DOHH2 (cell line): ENCODE results near the gene UBD.

Source experiments
- H3F3A ChIP-seq: fragments of 200-600 bp; sonication (generic), shearing (Covaris generic); 2 replicates; pipeline ENCODE4 v1.6.0; 2016; ENCODE audit warnings: antibody characterized with exemption, mild to moderate bottlenecking; ENCODE audit not compliant: control insufficient read depth, insufficient read depth
- H3K27ac ChIP-seq: fragments of 200-600 bp; sonication (generic); 2 replicates; pipeline ENCODE4 v1.5.1; 2014; ENCODE audit warnings: low read depth, mild to moderate bottlenecking, low read length, moderate library complexity
- H3K27me3 ChIP-seq: fragments of 200-600 bp; sonication (generic); 2 replicates; pipeline ENCODE4 v1.6.1; 2014; ENCODE audit warnings: mild to moderate bottlenecking, low read length, mixed read lengths; ENCODE audit not compliant: control insufficient read depth
- H3K36me3 ChIP-seq: fragments of 200-600 bp; sonication (generic); 2 replicates; pipeline ENCODE4 v1.6.1; 2014; ENCODE audit warnings: mild to moderate bottlenecking, low read length, moderate library complexity, mixed read lengths; ENCODE audit not compliant: control insufficient read depth
- H3K4me1 ChIP-seq: fragments of 200-600 bp; sonication (generic); 2 replicates; pipeline ENCODE4 v1.6.1; 2014; ENCODE audit warnings: mild to moderate bottlenecking, low read length, mixed read lengths; ENCODE audit not compliant: control insufficient read depth
- H3K4me2 ChIP-seq: fragments of 200-600 bp; sonication (generic); 2 replicates; pipeline ENCODE4 v1.6.0; 2014; ENCODE audit warnings: mild to moderate bottlenecking, low read length, moderate library complexity
- H3K4me3 ChIP-seq: fragments of 200-600 bp; sonication (generic); 2 replicates; pipeline ENCODE4 v1.5.1; 2014; ENCODE audit warnings: mild to moderate bottlenecking, low read length, mixed read lengths
- H3K79me2 ChIP-seq: fragments of 200-600 bp; sonication (generic); 2 replicates; pipeline ENCODE4 v1.6.1; 2014; ENCODE audit warnings: mild to moderate bottlenecking, low read length, mixed read lengths; ENCODE audit not compliant: control insufficient read depth
- H3K9me2 ChIP-seq: fragments of 200-600 bp; sonication (generic); replicated peaks from 2 replicates; pipeline ENCODE4 v1.6.1; 2014; ENCODE audit warnings: mild to moderate bottlenecking, low read length, mixed read lengths; ENCODE audit not compliant: control insufficient read depth
- H3K9me3 ChIP-seq: fragments of 200-600 bp; sonication (generic); 2 replicates; pipeline ENCODE4 v1.6.1; 2014; ENCODE audit warnings: antibody characterized with exemption, low read length, mixed read lengths; ENCODE audit not compliant: control insufficient read depth, insufficient read depth
- H4K20me1 ChIP-seq: fragments of 200-600 bp; sonication (generic); 2 replicates; pipeline ENCODE4 v1.6.0; 2014; ENCODE audit warnings: low read depth, mild to moderate bottlenecking, antibody characterized with exemption, low read length, moderate library complexity; ENCODE audit not compliant: control insufficient read depth, insufficient read depth
- EZH2phosphoT487 ChIP-seq: fragments of 200-600 bp; sonication (generic); IDR thresholded peaks from 2 replicates; pipeline ENCODE4 v1.6.1; 2017; ENCODE audit warnings: borderline replicate concordance, mild to moderate bottlenecking, antibody characterized with exemption, low read length, moderate library complexity, mixed read lengths
- TF ChIP-seq, protein P1 (sequence below): fragments of 200-600 bp; sonication (generic); IDR thresholded peaks from one replicate; pipeline ENCODE4 v1.5.1; 2014; ENCODE audit warnings: antibody characterized with exemption, mild to moderate bottlenecking, low read depth, low read length; ENCODE audit not compliant: poor library complexity, severe bottlenecking

Gene UBD

DNA sequence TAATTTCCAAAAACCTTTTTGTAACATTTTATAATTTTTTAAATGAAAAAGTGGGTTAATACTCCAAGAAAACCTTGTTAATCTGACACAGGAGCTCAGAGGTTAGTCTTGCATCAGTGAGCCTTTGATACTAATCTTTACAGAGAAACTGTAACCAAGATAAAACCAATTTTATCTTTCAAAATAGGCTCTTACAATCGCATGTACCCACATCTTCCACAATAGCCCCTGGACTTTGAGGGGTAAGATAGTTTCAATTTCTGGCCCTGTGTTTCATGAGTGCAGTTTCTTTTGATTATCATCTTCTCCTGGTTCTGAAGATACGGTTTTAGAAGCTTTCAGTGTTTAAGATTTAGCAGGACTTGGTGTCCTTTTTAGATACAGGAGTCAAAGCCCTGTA lies 37.3 kb downstream of the UBD start:
- H3K4me2 ChIP-seq: no peak overlapping the region
- no peaks in the 10 kb centered on the region for H3K4me1 ChIP-seq
- no peaks in the 10 kb centered on the region for H3K79me2 ChIP-seq
- TF ChIP-seq, protein P1, sequence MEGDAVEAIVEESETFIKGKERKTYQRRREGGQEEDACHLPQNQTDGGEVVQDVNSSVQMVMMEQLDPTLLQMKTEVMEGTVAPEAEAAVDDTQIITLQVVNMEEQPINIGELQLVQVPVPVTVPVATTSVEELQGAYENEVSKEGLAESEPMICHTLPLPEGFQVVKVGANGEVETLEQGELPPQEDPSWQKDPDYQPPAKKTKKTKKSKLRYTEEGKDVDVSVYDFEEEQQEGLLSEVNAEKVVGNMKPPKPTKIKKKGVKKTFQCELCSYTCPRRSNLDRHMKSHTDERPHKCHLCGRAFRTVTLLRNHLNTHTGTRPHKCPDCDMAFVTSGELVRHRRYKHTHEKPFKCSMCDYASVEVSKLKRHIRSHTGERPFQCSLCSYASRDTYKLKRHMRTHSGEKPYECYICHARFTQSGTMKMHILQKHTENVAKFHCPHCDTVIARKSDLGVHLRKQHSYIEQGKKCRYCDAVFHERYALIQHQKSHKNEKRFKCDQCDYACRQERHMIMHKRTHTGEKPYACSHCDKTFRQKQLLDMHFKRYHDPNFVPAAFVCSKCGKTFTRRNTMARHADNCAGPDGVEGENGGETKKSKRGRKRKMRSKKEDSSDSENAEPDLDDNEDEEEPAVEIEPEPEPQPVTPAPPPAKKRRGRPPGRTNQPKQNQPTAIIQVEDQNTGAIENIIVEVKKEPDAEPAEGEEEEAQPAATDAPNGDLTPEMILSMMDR: no peak
- no peak for TF ChIP-seq EZH2phosphoT487
- H3K9me2 ChIP-seq: no peaks in the 10 kb centered on the region
- H3F3A ChIP-seq: no peaks in the 10 kb centered on the region
- no peaks in the 10 kb centered on the region for H3K36me3 ChIP-seq
- H3K27me3 ChIP-seq: no peaks in the 10 kb centered on the region; the same call in 1 of the 2 replicates
- no peak overlapping the region for H3K27ac ChIP-seq
- H3K9me3 ChIP-seq: 0 out of 2 replicates have a peak, but pooled peaks cover 3% of the 10 kb centered on the region
- no peak overlapping the region for H3K4me3 ChIP-seq
- no peaks in the 10 kb centered on the region for H4K20me1 ChIP-seq

DNA sequence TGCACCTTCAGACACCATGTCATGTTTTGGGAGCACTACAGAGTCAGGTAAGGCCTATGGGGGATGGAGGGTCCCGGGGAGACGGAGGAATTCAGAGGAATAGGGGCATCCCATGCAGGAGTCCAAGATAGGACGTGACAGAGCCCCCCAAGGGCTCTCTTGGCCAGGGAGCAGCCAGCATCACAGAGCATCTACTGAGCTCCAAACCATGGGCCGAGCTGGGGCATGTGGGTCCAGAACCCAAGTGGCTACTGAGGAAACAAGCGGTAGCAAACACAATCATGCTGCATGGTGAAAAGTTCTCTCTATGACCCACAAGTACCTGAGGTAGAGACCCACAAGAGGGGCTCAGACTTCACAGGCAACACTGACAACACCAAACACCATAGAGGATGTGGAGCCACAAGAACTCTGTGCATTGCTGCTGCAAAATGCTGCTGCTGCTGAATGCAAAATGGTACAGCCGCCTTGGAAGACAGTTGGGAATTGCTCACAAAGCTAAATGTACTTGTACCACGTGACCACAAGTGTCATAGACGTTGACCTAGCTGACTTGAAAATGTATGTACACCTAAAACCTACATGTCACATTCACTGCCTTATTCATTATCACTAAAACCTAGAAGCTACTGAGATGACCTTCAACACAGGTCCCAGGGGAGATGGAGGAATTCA lies 38.4 kb downstream of the UBD start:
- no peaks in the 10 kb centered on the region for H3K36me3 ChIP-seq
- no peaks in the 10 kb centered on the region for H4K20me1 ChIP-seq
- no peak overlapping the region for H3K4me3 ChIP-seq
- H3K9me3 ChIP-seq: 0 out of 2 replicates have a peak, but pooled peaks cover 3% of the 10 kb centered on the region
- no peaks in the 10 kb centered on the region for H3K4me1 ChIP-seq
- peaks cover 2% of the 10 kb centered on the region; the same call in 1 of the 2 replicates for H3K27me3 ChIP-seq
- no peaks in the 10 kb centered on the region for H3F3A ChIP-seq
- H3K4me2 ChIP-seq: no peak overlapping the region
- no peaks in the 10 kb centered on the region for H3K79me2 ChIP-seq
- H3K27ac ChIP-seq: no peak overlapping the region
- no peak for TF ChIP-seq EZH2phosphoT487
- TF ChIP-seq, protein P1: no peak
- H3K9me2 ChIP-seq: no peaks in the 10 kb centered on the region

DNA sequence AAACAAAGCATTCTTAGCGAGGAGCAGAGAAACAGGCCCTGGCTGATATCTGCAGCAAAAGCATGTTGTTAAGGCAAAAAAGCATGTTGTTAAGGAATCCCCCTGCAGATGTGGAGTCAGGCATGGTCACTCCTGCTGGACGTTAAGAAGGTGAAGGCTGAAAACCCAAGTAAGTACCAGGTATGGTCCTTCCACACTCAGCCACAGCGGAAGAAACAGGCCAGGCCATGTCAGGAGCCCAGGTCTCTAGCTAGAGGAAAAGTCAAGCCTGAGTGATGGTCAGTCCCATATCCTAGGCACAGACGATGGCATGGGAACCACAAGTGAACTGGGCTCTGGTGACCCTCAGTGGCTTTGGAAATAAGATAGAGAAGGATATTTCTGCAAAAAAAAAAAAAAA lies 39.3 kb downstream of the UBD start:
- no peak for TF ChIP-seq EZH2phosphoT487
- no peaks in the 10 kb centered on the region for H3K9me2 ChIP-seq
- no peaks in the 10 kb centered on the region for H4K20me1 ChIP-seq
- no peaks in the 10 kb centered on the region for H3K4me1 ChIP-seq
- H3K9me3 ChIP-seq: 0 out of 2 replicates have a peak, but pooled peaks cover 3% of the 10 kb centered on the region
- no peak overlapping the region for H3K4me2 ChIP-seq
- no peaks in the 10 kb centered on the region for H3K79me2 ChIP-seq
- H3K4me3 ChIP-seq: no peak overlapping the region
- no peak overlapping the region for H3K27ac ChIP-seq
- H3F3A ChIP-seq: no peaks in the 10 kb centered on the region
- peaks cover 4% of the 10 kb centered on the region; the same call in 1 of the 2 replicates for H3K27me3 ChIP-seq
- H3K36me3 ChIP-seq: no peaks in the 10 kb centered on the region

DNA sequence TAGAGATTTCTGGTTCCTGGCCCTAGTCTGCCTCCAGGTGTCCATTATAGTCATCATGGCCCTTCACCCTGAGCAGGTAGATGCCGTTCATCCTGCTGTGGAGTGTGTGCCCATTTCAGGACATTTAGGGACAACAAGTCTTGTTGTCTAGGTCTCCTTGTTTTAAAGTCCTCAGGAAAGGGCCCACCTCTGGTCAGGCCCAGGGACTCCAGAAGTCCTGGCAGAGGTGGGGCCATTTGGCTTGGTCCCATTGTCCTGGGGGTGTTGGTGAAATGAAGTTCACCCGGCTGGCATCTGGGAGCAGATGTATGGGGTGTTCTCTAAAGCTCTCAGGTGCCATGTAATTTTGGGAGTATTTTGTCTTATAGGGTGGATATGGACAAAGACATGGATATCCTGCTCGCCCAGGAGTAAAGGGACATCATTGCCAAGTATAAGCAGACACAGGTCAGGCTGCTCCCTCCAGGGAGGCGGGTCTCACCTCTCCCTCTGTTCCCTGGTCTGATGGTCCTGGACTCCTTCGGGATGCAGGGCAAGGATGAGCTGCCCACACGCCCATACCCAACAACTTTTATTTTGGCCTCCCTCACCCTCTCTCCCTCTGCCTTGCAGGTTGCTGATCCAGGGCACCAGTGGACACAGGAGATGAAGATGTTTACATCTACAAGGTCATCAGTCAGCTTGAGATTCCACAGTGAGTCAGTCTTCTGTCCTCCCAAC lies 40.1 kb downstream of the UBD start:
- Histone ChIP-seq H3K79me2 (no peaks in the 10 kb centered on the region), H3K9me2 (no peaks in the 10 kb centered on the region)

More for the DNA sequence above, 40.1 kb downstream of the UBD start:
- Histone ChIP-seq H3K9me3 (0 out of 2 replicates have a peak, but pooled peaks cover 3% of the 10 kb centered on the region), H3K4me3 (no peak overlapping the region), H3K36me3 (no peaks in the 10 kb centered on the region), H4K20me1 (no peaks in the 10 kb centered on the region), H3K27me3 (peaks cover 4% of the 10 kb centered on the region; the same call in 1 of the 2 replicates), H3K27ac (no peak overlapping the region), H3F3A (no peaks in the 10 kb centered on the region), H3K4me1 (no peaks in the 10 kb centered on the region), H3K4me2 (no peak overlapping the region)
- TF ChIP-seq EZH2phosphoT487: no peak
- TF ChIP-seq, protein P1: no peak
